ENCODE results near the gene LDLRAP1. TPM values are rescaled to one million over a fixed set of nuclear protein-coding genes. Genes with fewer than 3 reads are reported as not detected.
A peak's percentile ranks its signal among the peaks of the same experiment; 100 is the strongest.

Gene LDLRAP1
- total and polyA plus RNA-seq, 2 donors (not counting 1 experiment from before 2014, with no cell fraction given), result 22.7 to 24.3 TPM

DNA sequence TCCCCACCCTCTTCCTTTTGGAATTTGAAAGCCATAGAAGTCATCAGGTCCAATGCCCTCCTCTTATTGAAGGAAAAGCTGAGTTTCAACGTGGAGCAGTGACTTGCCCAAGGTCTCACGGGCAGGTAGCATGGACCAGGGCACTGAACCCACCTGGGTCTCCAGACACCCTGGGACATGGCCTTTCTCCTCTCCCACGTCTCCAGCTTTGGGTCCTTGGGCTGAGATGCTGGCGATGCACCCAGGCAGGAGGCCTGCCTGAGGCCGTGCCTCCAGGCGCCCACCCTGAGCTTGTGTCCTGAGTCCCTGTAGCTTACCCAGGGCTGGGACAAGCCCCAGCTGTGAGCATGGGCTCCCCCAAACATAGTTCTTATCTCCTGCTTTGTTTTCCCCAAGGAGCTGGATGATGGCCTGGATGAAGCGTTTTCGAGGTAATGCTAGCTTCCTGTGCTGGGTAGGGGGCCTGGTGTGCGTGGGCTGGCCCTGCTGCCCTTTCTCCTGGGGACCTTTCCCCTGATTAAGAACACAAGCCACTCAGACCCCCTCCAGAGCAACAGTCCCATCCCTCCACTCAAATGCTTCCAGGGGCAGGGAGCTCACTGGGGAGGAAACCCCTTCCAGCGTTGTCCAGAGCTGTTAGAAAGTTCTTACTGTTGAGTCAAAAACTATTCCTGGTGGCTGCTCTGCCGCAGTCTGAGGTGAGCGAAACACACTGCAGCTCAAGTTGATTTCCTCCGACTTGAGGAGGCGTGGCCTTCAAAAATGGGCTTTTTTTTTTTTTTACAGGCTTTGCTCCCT is 21.6 kb downstream of the LDLRAP1 start:
- Histone ChIP-seq H3K4me3 (ENCODE audit: control extremely low read depth in 1 of 5, extremely low read depth in 1 of 5, insufficient read depth in 1 of 5, low read depth in 2 of 5, low read length in 4 of 5) (no peak overlapping the region), H2AFZ (ENCODE audit: insufficient read depth, low read depth, low read length, poor library complexity, severe bottlenecking) (no peak overlapping the region), H3K9me3 (ENCODE audit: control extremely low read depth in 1 of 3, control insufficient read depth in 2 of 3, insufficient read depth in 1 of 3, low read length in 2 of 3) (peaks cover 0 to 4% (median 0%) of the 10 kb centered on the region in 3 donors), H3K36me3 (replicated peaks in 1 of 2; ENCODE audit: control extremely low read depth in 1 of 2, control insufficient read depth in 1 of 2, extremely low read depth in 1 of 2, insufficient read depth in 2 of 2, low read length in 1 of 2) (peaks cover 0 to 5% of the 10 kb centered on the region in 2 experiments), H3K79me2 (ENCODE audit: control insufficient read depth, insufficient read depth, low read length) (no peaks in the 10 kb centered on the region), H3K27me3 (replicated peaks in 1 of 4; ENCODE audit: control extremely low read depth in 1 of 4, control insufficient read depth in 3 of 4, insufficient read depth in 4 of 4, low read length in 3 of 4) (no peaks in the 10 kb centered on the region), H3K27ac (ENCODE audit: low read length in 2 of 2) (no peak overlapping the region), H3K4me2 (replicated peaks; ENCODE audit: low read depth, low read length, poor library complexity, severe bottlenecking) (peak overlapping the region; percentile 11), H4K20me1 (ENCODE audit: control insufficient read depth, insufficient read depth, low read length, poor library complexity, severe bottlenecking) (no peaks in the 10 kb centered on the region), H3K9ac (ENCODE audit: low read length) (no peak overlapping the region), H3K4me1 (ENCODE audit: control insufficient read depth in 2 of 2, insufficient read depth in 2 of 2, low read length in 2 of 2) (peaks cover 41 to 42% of the 10 kb centered on the region in 2 donors)
- Mint-ChIP-seq H3K4me3 (no peak overlapping the region), H3K27ac (no peak overlapping the region), H3K27me3 (no peaks in the 10 kb centered on the region), H3K9me3 (ENCODE audit: insufficient read depth) (no peaks in the 10 kb centered on the region), H3K4me1 (peaks cover 44% of the 10 kb centered on the region)
- intact Hi-C loops (cut with micrococcal nuclease), result no loop called here
- ChIA-PET CTCF (interaction anchor here (0.7 kb wide), 1 partner anchor 51 kb away, joined by 3 read pairs; no protein-coding TSS in a partner anchor), POLR2A (interaction anchor here (0.7 to 1.3 kb wide), 2 partner anchors 21 to 245 kb away, joined by 3 read pairs; partner anchors contain the start of gene LDLRAP1)
- DNase-seq (no peak), ATAC-seq (ENCODE audit: low read depth) (no peak)
- TF ChIP-seq EZH2 (IDR thresholded peaks at IDR 0.05; ENCODE audit: borderline replicate concordance, insufficient read depth, low read depth, low read length, poor library complexity, severe bottlenecking), result no peak
- TF ChIP-seq, protein P1, sequence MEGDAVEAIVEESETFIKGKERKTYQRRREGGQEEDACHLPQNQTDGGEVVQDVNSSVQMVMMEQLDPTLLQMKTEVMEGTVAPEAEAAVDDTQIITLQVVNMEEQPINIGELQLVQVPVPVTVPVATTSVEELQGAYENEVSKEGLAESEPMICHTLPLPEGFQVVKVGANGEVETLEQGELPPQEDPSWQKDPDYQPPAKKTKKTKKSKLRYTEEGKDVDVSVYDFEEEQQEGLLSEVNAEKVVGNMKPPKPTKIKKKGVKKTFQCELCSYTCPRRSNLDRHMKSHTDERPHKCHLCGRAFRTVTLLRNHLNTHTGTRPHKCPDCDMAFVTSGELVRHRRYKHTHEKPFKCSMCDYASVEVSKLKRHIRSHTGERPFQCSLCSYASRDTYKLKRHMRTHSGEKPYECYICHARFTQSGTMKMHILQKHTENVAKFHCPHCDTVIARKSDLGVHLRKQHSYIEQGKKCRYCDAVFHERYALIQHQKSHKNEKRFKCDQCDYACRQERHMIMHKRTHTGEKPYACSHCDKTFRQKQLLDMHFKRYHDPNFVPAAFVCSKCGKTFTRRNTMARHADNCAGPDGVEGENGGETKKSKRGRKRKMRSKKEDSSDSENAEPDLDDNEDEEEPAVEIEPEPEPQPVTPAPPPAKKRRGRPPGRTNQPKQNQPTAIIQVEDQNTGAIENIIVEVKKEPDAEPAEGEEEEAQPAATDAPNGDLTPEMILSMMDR (IDR thresholded peaks at IDR 0.05), result no peak
- 71% methylated on average over 11 of the region's 14 CpGs for WGBS (ENCODE audit: insufficient coverage)

DNA sequence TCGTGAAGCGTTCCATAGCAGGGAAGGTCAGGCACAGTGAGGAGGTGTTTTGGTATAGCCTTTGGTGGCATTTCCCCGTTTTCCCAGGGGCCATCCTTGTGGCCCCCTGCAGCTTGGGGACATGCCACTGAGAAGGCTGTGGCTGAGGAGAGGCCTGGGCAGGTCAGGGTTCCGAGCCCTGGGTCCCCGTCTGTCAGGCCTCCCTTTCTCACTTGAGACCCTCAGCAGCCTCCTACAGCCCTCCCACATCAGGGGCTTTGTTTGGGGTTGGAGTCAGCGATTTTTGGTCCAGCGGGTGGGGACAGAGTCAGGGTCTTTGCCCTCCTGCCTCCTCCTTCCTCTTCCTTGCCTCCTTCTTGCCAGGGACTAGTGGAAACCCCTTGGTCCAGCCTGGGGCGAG is 22.2 kb downstream of the LDLRAP1 start:
- Histone ChIP-seq H3K36me3 (replicated peaks in 1 of 2; ENCODE audit: control extremely low read depth in 1 of 2, control insufficient read depth in 1 of 2, extremely low read depth in 1 of 2, insufficient read depth in 2 of 2, low read length in 1 of 2) (peaks cover 0 to 5% of the 10 kb centered on the region in 2 experiments), H3K4me1 (ENCODE audit: control insufficient read depth in 2 of 2, insufficient read depth in 2 of 2, low read length in 2 of 2) (peaks cover 34 to 35% of the 10 kb centered on the region in 2 donors), H3K79me2 (ENCODE audit: control insufficient read depth, insufficient read depth, low read length) (no peaks in the 10 kb centered on the region), H3K9me3 (ENCODE audit: control extremely low read depth in 1 of 3, control insufficient read depth in 2 of 3, insufficient read depth in 1 of 3, low read length in 2 of 3) (no peaks in the 10 kb centered on the region), H3K4me3 (ENCODE audit: control extremely low read depth in 1 of 5, extremely low read depth in 1 of 5, insufficient read depth in 1 of 5, low read depth in 2 of 5, low read length in 4 of 5) (no peak overlapping the region), H4K20me1 (ENCODE audit: control insufficient read depth, insufficient read depth, low read length, poor library complexity, severe bottlenecking) (no peaks in the 10 kb centered on the region), H3K9ac (ENCODE audit: low read length) (no peak overlapping the region), H2AFZ (ENCODE audit: insufficient read depth, low read depth, low read length, poor library complexity, severe bottlenecking) (no peak overlapping the region), H3K4me2 (replicated peaks; ENCODE audit: low read depth, low read length, poor library complexity, severe bottlenecking) (peak overlapping the region; percentile 11), H3K27me3 (replicated peaks in 1 of 4; ENCODE audit: control extremely low read depth in 1 of 4, control insufficient read depth in 3 of 4, insufficient read depth in 4 of 4, low read length in 3 of 4) (no peaks in the 10 kb centered on the region), H3K27ac (ENCODE audit: low read length in 2 of 2) (no peak overlapping the region)
- Mint-ChIP-seq H3K27me3 (no peaks in the 10 kb centered on the region), H3K27ac (no peak overlapping the region), H3K4me3 (no peak overlapping the region), H3K9me3 (ENCODE audit: insufficient read depth) (no peaks in the 10 kb centered on the region), H3K4me1 (peaks cover 37% of the 10 kb centered on the region)
- POLR2A ChIA-PET, result interaction anchor here (1.3 kb wide), 1 partner anchor 22 kb away, joined by 3 read pairs; the partner anchor contains the start of gene LDLRAP1
- WGBS (ENCODE audit: insufficient coverage), result 98% methylated on average over 5 of the region's 8 CpGs
- no peak for TF ChIP-seq EZH2 (IDR thresholded peaks at IDR 0.05; ENCODE audit: borderline replicate concordance, insufficient read depth, low read depth, low read length, poor library complexity, severe bottlenecking)
- TF ChIP-seq, protein P1 (IDR thresholded peaks at IDR 0.05), result no peak
- DNase-seq (no peak), ATAC-seq (ENCODE audit: low read depth) (no peak)
- intact Hi-C loops (cut with micrococcal nuclease), result no loop called here
- CTCF ChIA-PET, result no interaction called here

Data from B cell (primary cell).